Measurements from ENCODE around the gene FAM222A. TPM values are rescaled to one million over a fixed set of nuclear protein-coding genes. Genes with fewer than 3 reads are reported as not detected.

FAM222A gene
- total RNA-seq, 2 donors from 2014 or later: 21.6 to 24.4 TPM

- no peak overlapping the region for H3K4me3 ChIP-seq (ENCODE audit: low read length)
- H3K36me3 ChIP-seq (ENCODE audit: control insufficient read depth, insufficient read depth, low read length): no peaks in the 10 kb centered on the region
- WGBS, 2 experiments (ENCODE audit: insufficient coverage in 1 of 2, insufficient read length in 1 of 2): 90 to 96% methylated on average over 6 to 10 of the region's 10 CpGs
- H3K4me1 ChIP-seq (ENCODE audit: control insufficient read depth, insufficient read depth, low read length): no peaks in the 10 kb centered on the region
- Mint-ChIP-seq H3K27me3 (ENCODE audit: insufficient read depth) (peaks cover 42% of the 10 kb centered on the region), H3K4me1 (peaks cover 4% of the 10 kb centered on the region), H3K4me3 (no peak overlapping the region), H3K9me3 (no peaks in the 10 kb centered on the region), H3K36me3 (ENCODE audit: low read depth) (no peaks in the 10 kb centered on the region), H3K27ac (no peak overlapping the region)
- no peaks in the 10 kb centered on the region for H3K27me3 ChIP-seq (ENCODE audit: control insufficient read depth, insufficient read depth, low read length, poor library complexity, severe bottlenecking)
- H3K9ac ChIP-seq (ENCODE audit: extremely low read depth, low read length, poor library complexity, severe bottlenecking): no peak overlapping the region
- H3K9me3 ChIP-seq (ENCODE audit: control insufficient read depth, low read length): no peaks in the 10 kb centered on the region
- no peak overlapping the region for H3K27ac ChIP-seq (ENCODE audit: low read depth, low read length)
- no peak for DNase-seq
- no peak for TF ChIP-seq CTCF (conservative IDR thresholded peaks at IDR 0.05)
Measured at GRCh38 chr12:109685574-109686447, 27.8 kb upstream of the FAM222A start.

GRCh38 chr12:109686523-109686922, 27.1 kb upstream of the FAM222A start:
- H3K4me3 Mint-ChIP-seq: no peak overlapping the region
- DNase-seq: no peak
- Histone ChIP-seq H3K4me3 (ENCODE audit: low read length) (no peak overlapping the region), H3K4me1 (ENCODE audit: control insufficient read depth, insufficient read depth, low read length) (no peaks in the 10 kb centered on the region), H3K36me3 (ENCODE audit: control insufficient read depth, insufficient read depth, low read length) (no peaks in the 10 kb centered on the region), H3K9ac (ENCODE audit: extremely low read depth, low read length, poor library complexity, severe bottlenecking) (no peak overlapping the region), H3K27ac (ENCODE audit: low read depth, low read length) (no peak overlapping the region), H3K27me3 (ENCODE audit: control insufficient read depth, insufficient read depth, low read length, poor library complexity, severe bottlenecking) (no peaks in the 10 kb centered on the region), H3K9me3 (ENCODE audit: control insufficient read depth, low read length) (no peaks in the 10 kb centered on the region)
- H3K4me1 Mint-ChIP-seq: peaks cover 4% of the 10 kb centered on the region
- H3K27ac Mint-ChIP-seq: no peak overlapping the region
- peaks cover 40% of the 10 kb centered on the region for H3K27me3 Mint-ChIP-seq (ENCODE audit: insufficient read depth)
- WGBS, 2 experiments (ENCODE audit: insufficient coverage in 1 of 2, insufficient read length in 1 of 2): 93% methylated on average over 3 to 7 of the region's 7 CpGs
- peaks cover 1% of the 10 kb centered on the region for H3K9me3 Mint-ChIP-seq
- H3K36me3 Mint-ChIP-seq (ENCODE audit: low read depth): no peaks in the 10 kb centered on the region
- TF ChIP-seq CTCF (conservative IDR thresholded peaks at IDR 0.05): no peak

DNA sequence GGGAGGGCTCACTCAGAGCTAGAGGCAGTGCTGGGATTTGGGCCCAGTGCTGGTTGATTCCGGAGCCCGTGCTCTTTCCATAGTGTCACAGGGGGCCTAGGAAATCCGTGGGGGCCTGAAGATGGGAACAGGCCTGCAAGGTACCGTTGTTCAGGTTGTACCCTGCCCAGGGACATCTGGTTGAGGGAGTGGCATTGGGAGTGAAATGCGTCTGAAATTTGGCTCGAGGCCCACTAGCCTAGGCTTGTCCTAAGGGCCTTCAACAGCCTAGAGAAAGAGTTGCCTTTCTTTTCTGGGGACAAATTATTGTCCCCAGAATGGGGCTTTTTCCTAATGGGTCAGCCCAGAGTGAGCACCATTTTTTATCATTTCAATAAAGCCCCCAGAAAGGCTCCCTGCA, 26.4 kb upstream of the FAM222A start:
- H3K4me1 ChIP-seq (ENCODE audit: control insufficient read depth, insufficient read depth, low read length): no peaks in the 10 kb centered on the region
- WGBS, 2 experiments (ENCODE audit: insufficient coverage in 1 of 2, insufficient read length in 1 of 2): 89 to 95% methylated on average over 6 of the region's 6 CpGs
- no peaks in the 10 kb centered on the region for H3K27me3 ChIP-seq (ENCODE audit: control insufficient read depth, insufficient read depth, low read length, poor library complexity, severe bottlenecking)
- Mint-ChIP-seq H3K36me3 (ENCODE audit: low read depth) (no peaks in the 10 kb centered on the region), H3K4me3 (no peak overlapping the region), H3K27ac (no peak overlapping the region), H3K27me3 (ENCODE audit: insufficient read depth) (peaks cover 39% of the 10 kb centered on the region), H3K9me3 (peaks cover 5% of the 10 kb centered on the region), H3K4me1 (no peaks in the 10 kb centered on the region)
- H3K4me3 ChIP-seq (ENCODE audit: low read length): no peak overlapping the region
- no peak overlapping the region for H3K27ac ChIP-seq (ENCODE audit: low read depth, low read length)
- H3K36me3 ChIP-seq (ENCODE audit: control insufficient read depth, insufficient read depth, low read length): no peaks in the 10 kb centered on the region
- H3K9me3 ChIP-seq (ENCODE audit: control insufficient read depth, low read length): no peaks in the 10 kb centered on the region
- DNase-seq: no peak
- TF ChIP-seq CTCF (conservative IDR thresholded peaks at IDR 0.05): no peak
- H3K9ac ChIP-seq (ENCODE audit: extremely low read depth, low read length, poor library complexity, severe bottlenecking): no peak overlapping the region
